GM21619 (cell line): ENCODE measurements around the gene TMEM150C.
"Not testable (repeated sequence)": the region's sequence is repeated elsewhere in the genome, so short reads cannot be mapped to it uniquely, and the experiment has no call there.

Source experiments
- ATAC-seq: cut with Tn5 transposase; IDR thresholded peaks from one replicate; pipeline ENCODE4 v1.9.1; 2021; ENCODE audit not compliant: unreplicated experiment

TMEM150C gene

DNA sequence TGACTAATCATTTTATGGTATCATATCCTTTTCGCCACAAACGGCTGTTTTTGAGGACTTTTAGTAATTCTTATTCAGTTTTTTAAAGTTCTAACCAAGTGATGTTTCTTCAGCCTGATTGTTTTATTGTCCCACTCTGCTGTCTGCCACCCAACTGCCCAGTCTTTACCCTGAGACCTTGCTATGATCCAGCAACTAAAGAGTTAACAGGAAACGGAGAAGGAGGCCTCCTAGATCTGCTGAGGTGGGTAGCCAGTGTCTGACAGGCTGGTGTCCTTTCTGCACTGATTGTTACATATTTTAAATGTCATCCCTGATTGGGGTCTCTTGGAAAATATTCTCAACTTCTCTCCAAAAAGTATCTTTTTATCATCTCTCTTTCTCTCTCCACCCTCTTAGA, 7.9 kb upstream of the TMEM150C start:
- no peak for ATAC-seq

DNA sequence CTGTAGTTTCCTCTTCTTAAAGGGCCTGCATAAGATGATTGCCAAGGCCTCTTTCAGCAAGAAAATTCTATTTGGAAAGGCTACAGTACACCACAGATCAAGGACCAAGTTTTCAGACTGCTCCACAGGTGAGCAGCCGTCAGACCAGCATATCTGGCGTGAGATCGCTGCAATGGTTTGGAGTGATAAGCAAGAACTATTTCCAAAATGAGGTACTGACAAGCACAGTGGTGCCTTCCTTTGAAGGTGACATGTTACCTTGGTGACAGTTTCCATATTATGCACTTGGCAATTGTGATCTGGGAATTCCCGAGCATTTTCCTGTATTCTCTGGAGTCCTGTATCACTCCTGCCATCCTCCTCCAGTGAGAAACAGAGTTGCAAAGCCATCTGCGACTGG, 7.3 kb upstream of the TMEM150C start:
- no peak for ATAC-seq

DNA sequence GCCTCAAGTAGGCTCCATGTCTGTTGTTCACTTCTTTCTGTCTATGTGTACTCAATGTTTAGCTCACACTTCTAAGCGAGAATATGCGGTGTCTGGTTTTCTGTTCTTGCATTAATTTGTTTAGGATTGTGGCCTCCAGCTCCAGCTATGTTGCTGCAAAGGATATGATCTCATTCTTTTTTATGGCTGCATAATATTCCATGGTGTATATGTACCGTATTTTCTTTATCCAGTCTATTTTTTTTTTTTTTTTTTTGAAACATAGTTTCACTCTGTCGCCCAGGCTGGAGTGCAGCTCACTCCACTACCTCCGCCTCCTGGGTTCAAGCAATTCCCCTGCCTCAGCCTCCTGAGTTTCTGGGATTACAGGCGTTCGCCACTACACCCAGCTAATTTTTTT, 5.7 kb upstream of the TMEM150C start:
- ATAC-seq = no peak

DNA sequence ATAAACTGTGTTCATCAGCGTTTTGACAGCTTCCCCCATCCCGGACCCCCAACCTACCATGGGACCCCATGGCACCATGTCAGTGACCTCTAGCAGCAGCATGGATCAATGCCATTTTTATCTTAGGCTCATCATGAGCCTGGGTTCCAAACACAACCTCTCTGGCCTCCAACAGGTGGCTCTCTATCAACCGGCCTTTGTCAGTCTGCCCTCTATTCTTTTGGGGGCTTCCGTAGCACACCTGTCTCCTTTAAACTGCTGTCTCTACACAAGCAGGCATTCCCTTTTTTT, 721 bp upstream of the TMEM150C start:
- no peak for ATAC-seq

DNA sequence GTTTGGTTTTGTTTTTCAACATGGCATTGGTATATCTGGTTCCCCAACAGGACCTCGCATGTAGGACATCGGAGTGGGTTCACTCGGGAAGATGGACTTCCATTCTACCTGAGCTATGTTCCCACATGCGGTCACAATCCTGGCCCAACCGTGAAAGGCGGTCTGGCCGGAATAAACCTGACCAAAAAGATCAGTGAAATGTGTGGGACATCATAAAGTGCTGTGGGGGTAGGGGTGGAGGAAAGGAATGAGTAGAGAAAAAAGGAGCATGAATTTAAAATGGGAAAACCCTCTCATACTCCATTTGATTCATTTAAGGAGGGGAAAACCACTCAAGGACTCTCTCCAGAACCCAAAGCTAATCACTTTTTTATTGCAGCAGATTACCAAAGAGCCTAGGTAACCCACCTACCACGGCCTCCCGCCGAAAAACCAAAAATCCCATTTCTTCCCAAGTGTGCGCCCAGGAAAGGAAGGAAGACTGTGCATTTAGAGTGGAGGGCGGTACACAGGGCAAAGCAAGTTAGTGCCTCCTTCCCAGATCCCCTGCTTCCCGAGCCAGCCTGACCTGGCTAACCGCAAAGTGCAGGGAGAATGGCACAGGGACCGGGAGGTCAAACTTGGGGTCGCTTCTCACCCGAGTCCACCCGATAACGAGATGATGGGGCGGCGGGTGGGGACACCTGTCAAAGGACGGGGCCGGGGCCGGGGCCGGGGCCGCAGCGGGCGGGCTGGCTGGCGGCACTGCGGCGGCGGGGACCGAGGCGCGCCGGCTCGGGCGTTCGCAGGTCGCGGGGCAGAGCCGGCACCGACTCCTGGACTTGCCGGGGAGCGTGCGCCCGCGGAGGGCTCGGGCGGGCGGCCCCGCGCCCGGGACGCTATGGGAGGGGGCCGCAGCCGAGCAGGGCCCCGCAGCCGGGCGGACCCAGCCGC, 669 bp downstream of the TMEM150C start:
- no peak for ATAC-seq

DNA sequence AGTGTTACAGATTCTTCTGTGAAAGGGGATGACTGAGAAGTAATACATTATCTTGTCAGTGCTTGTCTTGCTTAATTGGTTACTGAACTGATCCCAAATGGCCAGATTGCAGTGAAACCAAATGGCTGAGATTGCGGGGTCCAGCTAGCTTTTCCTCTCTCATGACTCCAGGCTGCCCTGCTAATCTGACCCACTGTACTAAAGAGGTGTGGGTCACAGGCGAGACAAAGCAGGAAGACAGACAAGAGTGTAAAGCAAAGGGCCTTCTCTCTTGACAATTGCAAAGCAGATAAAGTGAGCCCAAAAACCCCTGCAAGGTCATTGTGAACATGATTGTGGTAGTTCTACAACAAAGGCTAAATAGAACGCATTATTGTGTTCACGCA, 2.1 kb downstream of the TMEM150C start:
- no peak for ATAC-seq

DNA sequence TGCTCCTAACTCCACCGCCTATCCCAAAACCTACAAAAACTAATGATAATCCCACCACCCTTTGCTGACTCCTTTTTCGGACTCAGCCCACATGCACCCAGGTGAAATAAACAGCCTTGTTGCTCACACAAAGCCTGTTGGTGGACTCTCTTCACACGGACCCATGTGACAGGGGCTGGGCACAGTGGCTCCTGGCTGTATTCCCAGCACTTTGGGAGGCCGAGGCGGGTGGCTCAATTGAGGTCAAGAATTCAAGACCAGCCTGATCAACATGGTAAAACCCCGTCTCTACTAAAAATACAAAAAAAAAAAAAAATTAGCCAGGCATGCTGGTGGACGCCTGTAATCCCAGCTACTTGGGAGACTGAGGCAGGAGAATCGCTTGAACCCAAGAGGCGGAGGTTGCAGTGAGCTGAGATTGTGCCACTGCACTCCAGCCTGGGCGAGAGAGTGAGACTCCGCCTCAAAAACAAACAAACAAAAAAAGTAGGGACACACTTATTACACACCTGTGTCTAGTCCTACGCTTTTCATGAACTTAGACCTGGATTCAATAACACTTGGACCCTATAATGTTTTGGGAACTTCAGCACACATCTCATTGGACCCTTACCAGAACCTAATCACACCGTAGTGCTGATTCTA, 2.6 kb downstream of the TMEM150C start:
- ATAC-seq = not testable (repeated sequence)

DNA sequence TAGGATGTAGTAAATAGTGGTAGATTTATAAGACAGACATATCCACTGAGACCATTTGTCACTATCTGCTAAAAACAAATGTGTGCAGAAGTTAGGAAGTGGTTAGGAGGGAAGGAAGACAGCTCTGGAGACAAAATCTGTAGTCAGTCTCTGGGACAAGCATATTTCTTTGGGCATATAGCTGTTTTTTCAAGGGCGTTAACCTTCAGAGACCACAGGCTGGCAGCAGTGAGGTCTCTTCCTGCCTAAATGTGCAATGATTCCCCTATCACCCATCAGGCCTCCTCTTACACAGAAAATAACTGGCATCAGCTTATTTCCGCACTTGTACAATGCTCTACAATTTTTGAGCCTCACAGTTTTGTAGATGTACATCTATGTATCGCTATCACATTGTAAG, 6.5 kb downstream of the TMEM150C start:
- ATAC-seq = no peak

DNA sequence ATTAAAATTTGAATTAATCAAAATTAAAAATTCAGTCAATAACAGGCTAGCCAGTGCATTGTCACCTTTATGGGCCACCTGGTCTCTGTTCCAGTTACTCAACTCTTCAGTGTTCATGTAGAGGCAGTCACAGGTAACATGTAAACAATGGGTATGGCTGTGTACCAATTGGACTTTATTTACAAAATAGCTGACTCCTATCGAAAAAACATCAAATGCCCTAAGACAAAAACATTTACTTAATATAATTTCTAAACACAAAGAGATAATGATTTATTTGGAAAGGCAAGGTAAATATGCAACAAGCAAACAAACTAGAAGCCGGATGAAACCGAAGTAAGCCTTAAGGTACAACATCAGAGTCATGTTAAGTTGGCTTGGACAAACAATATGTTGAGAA, 8.8 kb downstream of the TMEM150C start:
- ATAC-seq = no peak

DNA sequence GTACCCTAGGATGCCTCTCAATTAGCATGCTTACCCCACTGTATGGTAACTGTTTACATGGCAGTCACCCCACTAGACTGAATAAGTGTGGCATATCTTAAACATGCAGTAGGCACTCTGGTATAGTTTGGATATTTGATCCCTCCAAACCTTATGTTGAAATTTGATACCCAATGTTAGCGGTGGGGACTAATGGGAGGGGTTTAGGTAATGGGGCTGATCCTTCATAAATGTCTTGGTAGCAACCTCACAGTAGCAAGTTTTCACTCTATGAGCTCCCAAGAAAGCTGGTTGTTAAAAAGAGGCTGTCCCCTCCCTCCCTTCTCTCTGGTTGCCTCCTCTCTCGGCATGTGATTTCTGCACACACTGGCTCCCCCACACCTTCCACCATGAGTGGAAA, 10.1 kb downstream of the TMEM150C start:
- ATAC-seq = no peak

DNA sequence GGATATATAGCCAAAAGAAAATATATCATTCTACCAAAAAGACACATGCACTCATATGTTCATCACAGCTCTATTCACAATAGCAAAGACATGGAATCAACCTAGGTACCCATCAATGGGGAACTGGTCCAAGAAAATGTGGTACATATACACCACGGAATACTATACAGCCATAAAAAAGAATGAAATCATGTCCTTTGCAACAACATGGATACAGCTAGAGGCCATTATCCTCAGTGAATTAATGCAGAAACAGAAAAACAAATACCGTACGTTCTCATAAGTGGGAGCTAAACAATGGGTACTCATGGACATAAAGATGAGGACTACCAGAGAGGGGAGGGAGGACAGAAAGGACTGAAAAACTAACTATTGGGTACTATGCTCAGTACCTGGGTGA, 13.9 kb downstream of the TMEM150C start:
- ATAC-seq = not testable (repeated sequence)

DNA sequence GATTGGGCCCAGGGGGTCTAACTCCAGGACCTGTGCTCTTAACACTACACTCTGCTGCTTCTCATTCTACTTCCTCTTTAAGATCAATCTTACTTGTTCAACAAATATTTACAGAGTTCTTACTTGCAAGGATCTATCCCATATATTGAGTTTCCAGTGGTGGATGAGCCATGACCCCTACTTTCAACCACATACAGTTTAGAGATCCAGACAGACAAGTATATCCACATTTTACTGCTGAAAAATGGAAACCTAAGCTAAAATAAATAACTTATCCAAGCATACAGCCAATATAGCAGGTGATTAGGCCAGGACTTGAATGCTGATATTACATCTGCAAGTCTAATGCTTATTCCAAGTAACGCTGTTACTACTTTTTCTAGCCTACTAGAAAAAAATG, 18.7 kb downstream of the TMEM150C start:
- ATAC-seq = no peak

DNA sequence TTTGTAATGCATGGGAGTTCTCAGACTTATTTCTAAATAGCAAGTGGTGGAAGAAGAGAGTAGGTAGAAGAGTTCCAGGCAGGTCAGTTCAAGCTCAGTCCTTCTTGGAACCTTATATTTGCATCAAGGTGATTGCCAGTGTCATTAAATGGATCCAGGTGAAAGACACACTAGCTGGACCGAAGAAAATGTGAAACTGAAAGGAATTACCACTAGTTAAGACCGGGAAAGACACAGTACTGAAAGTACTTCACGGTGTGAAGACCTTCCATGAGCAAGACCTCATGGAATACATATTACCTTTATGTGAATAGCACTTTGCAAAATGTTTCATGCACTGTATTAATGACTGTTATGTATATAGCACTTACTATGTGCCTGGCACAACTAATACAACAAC, 19.1 kb downstream of the TMEM150C start:
- no peak for ATAC-seq

DNA sequence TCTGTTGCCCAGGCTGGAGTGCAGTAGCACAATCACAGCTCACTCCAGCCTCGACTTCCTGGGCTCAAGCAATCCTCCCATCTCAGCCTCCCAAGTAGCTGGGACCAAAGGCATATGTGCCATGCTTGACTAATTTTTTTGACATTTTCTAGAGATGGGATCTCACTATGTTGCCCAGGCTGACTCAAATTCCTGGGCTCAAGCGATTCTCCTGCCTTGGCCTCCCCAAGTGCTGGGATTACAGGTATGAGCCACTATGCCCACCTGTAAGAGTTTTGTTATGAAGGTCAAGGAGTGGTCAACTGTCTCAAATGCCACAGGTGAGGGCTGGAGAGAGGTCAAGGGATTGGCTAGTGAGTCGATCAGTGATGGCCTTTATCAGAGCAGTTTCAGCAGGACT, 32.5 kb downstream of the TMEM150C start:
- no peak for ATAC-seq

DNA sequence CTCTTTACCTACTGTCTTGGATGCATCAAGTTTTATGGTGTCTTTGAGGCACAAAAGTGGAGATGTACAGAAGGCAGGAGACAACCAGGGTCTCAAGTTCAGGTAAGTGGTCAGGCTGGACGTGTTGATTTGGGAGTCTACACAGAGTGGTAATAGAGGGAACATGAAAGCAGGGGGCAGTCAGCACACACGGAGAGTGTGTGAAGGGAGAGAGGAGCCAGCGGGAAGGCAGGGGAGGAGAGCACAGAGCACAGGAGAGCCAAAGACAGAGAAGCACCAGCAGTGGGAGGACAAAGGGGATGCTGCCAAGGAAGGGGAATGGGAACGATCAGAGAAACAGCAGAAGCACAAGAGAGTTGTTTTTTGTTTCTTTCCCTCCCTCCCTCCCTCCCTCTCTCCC, 32.9 kb downstream of the TMEM150C start:
- ATAC-seq = no peak

DNA sequence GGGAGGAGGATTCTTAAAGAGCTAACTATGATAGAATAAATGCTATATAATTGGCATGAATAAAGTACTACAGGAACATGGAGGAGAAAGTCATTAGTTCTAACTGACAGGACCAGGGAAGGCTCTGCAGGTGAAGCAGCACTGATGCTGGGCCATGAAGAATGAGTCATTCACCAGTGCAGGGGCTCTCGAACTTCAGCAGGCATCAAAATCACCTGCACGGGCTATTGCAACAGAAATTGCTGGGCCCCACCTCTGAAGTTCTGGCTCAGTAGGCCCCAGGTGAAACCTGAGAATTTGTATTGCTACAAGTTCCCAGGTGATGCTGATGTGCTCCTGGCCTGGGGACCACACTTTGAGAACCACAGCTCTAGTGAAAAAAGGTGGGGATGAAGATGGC, 33.7 kb downstream of the TMEM150C start:
- no peak for ATAC-seq

DNA sequence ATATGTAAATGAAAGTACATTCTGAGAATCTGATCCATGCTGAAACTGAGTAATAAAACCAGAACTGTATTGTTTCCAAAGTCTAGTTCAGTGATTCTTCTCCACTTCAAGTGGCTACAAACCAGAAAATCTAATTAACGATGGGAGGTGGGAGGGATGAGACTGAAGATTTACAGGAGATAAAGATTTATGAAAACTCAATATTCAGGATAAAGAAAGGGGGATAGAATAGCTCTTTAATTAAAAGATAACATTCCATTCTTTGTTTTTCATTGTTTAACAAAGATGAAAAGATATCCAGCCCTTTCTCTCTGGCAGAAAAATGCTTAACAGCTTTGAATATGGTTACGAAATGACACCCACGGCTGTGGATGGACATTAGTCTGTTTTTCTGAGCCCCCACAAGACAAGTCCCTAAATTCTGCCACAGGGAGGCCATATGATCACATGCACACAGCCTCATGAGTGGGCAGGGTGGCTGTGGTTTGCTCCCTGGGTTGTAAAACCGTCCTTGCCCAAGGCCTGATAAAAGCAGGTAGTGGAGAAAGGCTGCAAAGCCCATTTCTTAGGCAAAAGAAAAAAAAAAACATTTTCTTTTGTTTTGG, 36.4 kb downstream of the TMEM150C start:
- no peak for ATAC-seq

DNA sequence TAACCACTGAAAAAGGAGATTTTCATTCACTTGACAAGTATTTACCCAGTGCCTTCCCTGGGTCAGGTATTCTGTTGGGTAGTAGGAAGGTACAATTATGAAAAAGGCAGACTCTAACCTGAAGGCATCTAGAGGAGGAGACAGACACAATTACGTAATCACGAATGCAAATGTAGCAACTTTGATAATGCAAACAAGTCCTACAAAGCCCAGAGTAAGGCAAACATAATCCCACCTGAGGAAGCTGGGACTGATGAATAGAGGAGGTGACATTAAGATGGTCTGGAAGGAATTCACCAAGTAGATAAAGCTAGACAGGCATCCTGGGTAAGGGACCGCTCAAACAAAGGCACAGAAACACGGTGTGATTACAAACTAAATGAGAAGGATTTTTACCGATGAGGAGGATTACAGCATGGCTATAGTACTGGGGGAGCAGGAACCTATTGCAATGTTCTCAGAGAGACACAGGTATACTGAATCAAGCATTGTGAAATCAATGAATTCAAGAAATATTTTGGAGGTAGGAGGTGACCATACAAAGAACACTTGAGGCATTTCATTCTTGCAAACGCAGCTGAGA, 37.1 kb downstream of the TMEM150C start:
- no peak for ATAC-seq

DNA sequence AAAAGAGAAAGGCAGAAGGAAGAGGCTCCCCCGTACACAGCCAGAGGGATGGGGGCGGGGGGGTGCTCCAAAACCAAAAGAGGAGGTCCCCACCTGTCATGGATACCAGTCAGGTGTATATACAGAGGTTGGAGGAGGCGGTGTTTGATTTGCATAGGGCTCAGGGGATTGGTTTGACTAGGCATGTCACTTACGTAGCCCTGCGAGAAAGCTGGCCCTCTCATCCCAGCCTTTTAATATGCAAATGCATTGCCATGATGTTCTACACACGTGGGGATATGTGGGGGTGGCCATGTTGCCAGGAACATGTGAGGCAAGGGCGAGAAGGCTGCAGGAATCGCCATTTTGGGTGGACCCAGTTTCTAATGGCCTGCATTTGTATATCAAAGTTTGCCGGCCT, 38.6 kb downstream of the TMEM150C start:
- ATAC-seq = no peak

DNA sequence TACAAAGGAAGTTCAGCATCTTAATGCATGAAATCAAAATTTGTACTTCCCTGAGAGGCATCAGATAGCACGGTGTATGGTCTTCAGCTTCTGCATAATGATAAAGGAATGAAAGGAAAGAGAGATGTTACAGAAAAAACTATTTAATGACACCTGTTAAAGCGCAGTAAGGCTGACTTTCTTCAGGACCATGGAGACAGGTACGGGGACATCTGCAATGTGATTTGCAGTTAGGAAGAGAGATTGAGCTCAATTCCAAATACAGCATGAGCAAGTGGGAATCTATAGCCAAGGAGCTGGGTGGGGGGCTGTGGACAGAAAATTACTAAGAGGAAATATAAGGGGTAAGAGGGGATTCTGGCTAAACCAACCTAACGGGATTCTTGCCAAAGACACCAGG, 39.3 kb downstream of the TMEM150C start:
- ATAC-seq = no peak

DNA sequence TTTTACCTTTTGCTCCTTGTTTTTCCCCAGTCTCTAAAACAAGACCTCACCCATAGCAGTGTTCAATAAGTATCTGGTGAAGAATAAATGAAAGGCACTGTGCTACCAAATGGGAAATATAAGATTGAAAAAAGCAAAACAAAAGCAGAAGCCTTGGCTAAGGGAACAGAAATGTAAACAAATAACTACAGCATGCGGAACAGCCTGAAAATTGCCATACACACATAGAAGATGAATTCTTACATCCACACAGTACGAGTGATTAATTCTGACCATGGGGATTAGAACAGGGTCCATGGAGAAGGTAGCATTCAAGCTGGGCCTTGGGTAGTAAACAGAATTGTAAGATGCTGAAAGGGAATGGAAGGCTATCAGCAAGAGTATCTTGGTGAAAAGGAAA, 40.5 kb downstream of the TMEM150C start:
- ATAC-seq = no peak

DNA sequence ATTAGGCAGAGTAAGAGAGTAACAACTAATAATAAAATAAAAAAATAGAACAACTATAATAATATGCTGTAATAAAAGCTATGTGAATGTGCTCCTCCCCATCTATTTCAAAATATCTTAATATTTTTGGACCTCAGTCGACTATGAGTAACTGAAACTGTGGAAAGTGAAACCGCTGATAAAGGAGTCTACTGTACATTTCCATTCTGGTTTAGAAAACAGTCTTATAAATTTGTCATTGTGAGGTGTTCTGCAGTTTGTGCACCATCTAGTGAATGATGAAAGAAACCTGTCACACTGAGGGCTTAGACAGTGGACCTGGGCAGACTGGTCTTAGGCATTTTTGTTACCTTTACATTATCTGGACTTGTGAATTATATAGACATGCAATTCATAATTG, 42.0 kb downstream of the TMEM150C start:
- no peak for ATAC-seq
